Measurements from ENCODE around the gene SND1. TPM values are rescaled to one million over a fixed set of nuclear protein-coding genes. Genes with fewer than 3 reads are reported as not detected.
A peak's percentile ranks its signal among the peaks of the same experiment; 100 is the strongest.

The SND1 gene
- total and polyA plus RNA-seq, 2 of the 4 experiments (the other 2 are of a cell fraction): 154 to 294 TPM

DNA sequence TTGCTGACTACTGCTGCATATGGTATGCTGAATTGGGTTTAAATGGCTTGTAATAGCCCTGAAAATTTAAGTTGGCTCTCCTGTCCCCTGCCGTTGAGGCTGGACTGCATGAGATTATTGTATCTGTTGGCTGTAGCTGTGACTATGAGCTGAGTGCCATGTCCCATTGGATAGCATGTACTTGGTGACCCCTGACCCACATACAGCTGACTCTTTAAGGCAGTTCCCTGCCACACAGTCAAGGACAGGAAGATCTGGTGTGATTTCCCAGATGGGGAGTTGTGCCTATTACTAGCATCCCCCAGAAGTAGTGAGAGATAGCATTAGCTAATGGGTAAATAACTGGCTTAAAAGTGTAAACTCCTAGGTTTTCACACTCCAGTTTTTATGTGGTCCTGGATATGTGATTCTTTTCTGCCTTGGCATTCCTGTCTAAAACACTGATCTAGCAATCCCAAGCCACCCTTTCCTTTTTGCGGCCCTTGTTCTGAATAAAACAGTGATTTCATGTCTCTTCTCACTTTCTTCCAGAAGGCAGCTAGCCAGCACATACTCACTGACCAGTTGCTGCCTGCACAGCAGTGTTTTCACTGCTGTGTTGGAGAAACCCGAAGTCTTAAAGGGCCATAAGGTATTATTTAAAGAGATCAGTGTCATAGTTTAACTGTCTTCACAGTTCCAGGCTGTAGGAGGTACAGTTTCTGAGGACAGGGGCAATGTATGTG lies 343.3 kb downstream of the SND1 start:
- H4K5ac ChIP-seq (ENCODE audit: low read depth, low read length): no peak overlapping the region
- no peaks in the 10 kb centered on the region for H3K9me3 ChIP-seq (ENCODE audit: control insufficient read depth, insufficient read depth, low read length)
- H3K4me1 ChIP-seq (ENCODE audit: control insufficient read depth, insufficient read depth, low read length): peaks cover 13% of the 10 kb centered on the region
- no peak overlapping the region for H2AK9ac ChIP-seq (replicated peaks; ENCODE audit: low read depth, low read length, poor library complexity)
- H4K8ac ChIP-seq (ENCODE audit: low read depth in 2 of 2, low read length in 2 of 2): no peak overlapping the region
- H2AFZ ChIP-seq (replicated peaks; ENCODE audit: low read length, poor library complexity): no peak overlapping the region
- WGBS, 2 experiments (ENCODE audit: extremely low coverage in 2 of 2, insufficient read length in 1 of 2): no CpG with 5 or more reads among the region's 3 CpGs
- H3K79me1 ChIP-seq (ENCODE audit: low read depth in 1 of 2, low read length in 2 of 2): peaks cover 44 to 78% of the 10 kb centered on the region in 2 experiments
- H3K4me3 ChIP-seq (ENCODE audit: insufficient read depth, low read depth, low read length): no peak overlapping the region
- no peak overlapping the region for H3K9ac ChIP-seq (ENCODE audit: low read depth, low read length)
- H3K4me2 ChIP-seq (ENCODE audit: low read depth, low read length): peak overlapping the region; percentile 49
- H2BK120ac ChIP-seq (ENCODE audit: low read depth, low read length): no peak overlapping the region; the same call in 1 of the 2 replicates
- no peak overlapping the region for H3K18ac ChIP-seq (ENCODE audit: low read depth, low read length)
- in situ Hi-C loops (cut with MboI; ENCODE audit: low sequenced_read_pairs): no loop called here
- dilution Hi-C loops (cut with HindIII; ENCODE audit: low sequenced_read_pairs, unreplicated experiment): no loop called here
- H2AK5ac ChIP-seq (ENCODE audit: low read depth, low read length): no peak overlapping the region
- H2BK5ac ChIP-seq (ENCODE audit: low read depth, low read length, poor library complexity, severe bottlenecking): no peak overlapping the region
- no peak overlapping the region for H3K56ac ChIP-seq (ENCODE audit: extremely low read depth, insufficient read depth, low read length)
- peaks cover 46% of the 10 kb centered on the region for H4K20me1 ChIP-seq (ENCODE audit: insufficient read depth, low read length)
- ATAC-seq (ENCODE audit: low read depth) (peak; percentile 80), DNase-seq (peak; percentile 72)
- no TSS peak for BruUV-seq (replicated peaks)
- peak overlapping the region; percentile 27; the same call in 1 of the 2 replicates for H3K14ac ChIP-seq (replicated peaks; ENCODE audit: low read depth, low read length)
- H3K4ac ChIP-seq (ENCODE audit: low read depth, low read length): peak overlapping the region; percentile 16; the same call in 1 of the 2 replicates
- H3K27me3 ChIP-seq (ENCODE audit: control insufficient read depth, insufficient read depth, low read length): no peaks in the 10 kb centered on the region
- POLR2A ChIA-PET (ENCODE audit: unreplicated experiment): interaction anchor here (0.6 kb wide), 1 partner anchor 116 kb away, joined by 9 read pairs; no protein-coding TSS in a partner anchor
- no peak overlapping the region for H2BK15ac ChIP-seq (ENCODE audit: low read depth, low read length)
- H2BK20ac ChIP-seq (ENCODE audit: low read depth, low read length): peak overlapping the region; percentile 18; the same call in 1 of the 2 replicates
- CTCF ChIA-PET: interaction anchor here (1.2 kb wide), 1 partner anchor 15 kb away, joined by 5 read pairs; no protein-coding TSS in a partner anchor
- H3K9me1 ChIP-seq (ENCODE audit: insufficient read depth, low read length): peaks cover 30% of the 10 kb centered on the region
- H3K27ac ChIP-seq (ENCODE audit: insufficient read depth, low read length): peak overlapping the region; percentile 63; the same call in 1 of the 2 replicates
- no peak overlapping the region for H4K91ac ChIP-seq (ENCODE audit: insufficient read depth, low read depth, low read length)
- H3K36me3 ChIP-seq (ENCODE audit: control insufficient read depth, insufficient read depth, low read length): peaks cover 17% of the 10 kb centered on the region
- intact Hi-C loops (cut with micrococcal nuclease): no loop called here
- H3K23ac ChIP-seq (ENCODE audit: low read depth, low read length): peak overlapping the region; percentile 76
- no peak for TF ChIP-seq RFX5 (IDR thresholded peaks at IDR 0.05; ENCODE audit: low read depth, low read length)
- TF ChIP-seq MAFK (IDR thresholded peaks at IDR 0.05; ENCODE audit: low read depth, low read length): no peak
- no peak for TF ChIP-seq ELK1 (IDR thresholded peaks at IDR 0.05; ENCODE audit: borderline replicate concordance, low read depth, low read length)
- no peak for TF ChIP-seq SMC3 (IDR thresholded peaks at IDR 0.05; ENCODE audit: low read depth, low read length)
- TF ChIP-seq USF2 (IDR thresholded peaks at IDR 0.05; ENCODE audit: low read depth, low read length): no peak
- no peak for TF ChIP-seq MAZ (IDR thresholded peaks at IDR 0.05; ENCODE audit: borderline replicate concordance, low read depth, low read length)
- TF ChIP-seq CEBPB (IDR thresholded peaks at IDR 0.05; ENCODE audit: low read depth, low read length): no peak
- no peak for TF ChIP-seq POLR2A (IDR thresholded peaks at IDR 0.05; ENCODE audit: low read depth, low read length)
- TF ChIP-seq, protein P1, sequence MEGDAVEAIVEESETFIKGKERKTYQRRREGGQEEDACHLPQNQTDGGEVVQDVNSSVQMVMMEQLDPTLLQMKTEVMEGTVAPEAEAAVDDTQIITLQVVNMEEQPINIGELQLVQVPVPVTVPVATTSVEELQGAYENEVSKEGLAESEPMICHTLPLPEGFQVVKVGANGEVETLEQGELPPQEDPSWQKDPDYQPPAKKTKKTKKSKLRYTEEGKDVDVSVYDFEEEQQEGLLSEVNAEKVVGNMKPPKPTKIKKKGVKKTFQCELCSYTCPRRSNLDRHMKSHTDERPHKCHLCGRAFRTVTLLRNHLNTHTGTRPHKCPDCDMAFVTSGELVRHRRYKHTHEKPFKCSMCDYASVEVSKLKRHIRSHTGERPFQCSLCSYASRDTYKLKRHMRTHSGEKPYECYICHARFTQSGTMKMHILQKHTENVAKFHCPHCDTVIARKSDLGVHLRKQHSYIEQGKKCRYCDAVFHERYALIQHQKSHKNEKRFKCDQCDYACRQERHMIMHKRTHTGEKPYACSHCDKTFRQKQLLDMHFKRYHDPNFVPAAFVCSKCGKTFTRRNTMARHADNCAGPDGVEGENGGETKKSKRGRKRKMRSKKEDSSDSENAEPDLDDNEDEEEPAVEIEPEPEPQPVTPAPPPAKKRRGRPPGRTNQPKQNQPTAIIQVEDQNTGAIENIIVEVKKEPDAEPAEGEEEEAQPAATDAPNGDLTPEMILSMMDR (conservative IDR thresholded peaks at IDR 0.05; ENCODE audit: low read depth, low read length): no peak
- TF ChIP-seq RAD21 (IDR thresholded peaks at IDR 0.05; ENCODE audit: low read length): no peak
- TF ChIP-seq RCOR1 (IDR thresholded peaks at IDR 0.05; ENCODE audit: insufficient replicate concordance, low read length): no peak
- no peak for TF ChIP-seq MXI1 (IDR thresholded peaks at IDR 0.05; ENCODE audit: borderline replicate concordance, low read depth, low read length)
- TF ChIP-seq CHD1 (IDR thresholded peaks at IDR 0.05; ENCODE audit: low read depth, low read length): no peak
- TF ChIP-seq NFE2L2 (IDR thresholded peaks at IDR 0.05; ENCODE audit: low read depth, low read length): no peak
- TF ChIP-seq FOS (IDR thresholded peaks at IDR 0.05; ENCODE audit: low read depth, low read length): no peak
